ENCODE data around the gene SLIT3.

SLIT3 gene

GRCh38 chr5:169298193-169298592 lies 2.7 kb downstream of the SLIT3 start:
- no peak for DNase-seq

GRCh38 chr5:169296419-169297143 lies 4.4 kb downstream of the SLIT3 start:
- DNase-seq = no peak

GRCh38 chr5:169295306-169295705 lies 5.6 kb downstream of the SLIT3 start:
- no peak for DNase-seq

GRCh38 chr5:169294621-169295020 lies 6.3 kb downstream of the SLIT3 start:
- DNase-seq = no peak

GRCh38 chr5:169291877-169292276 lies 9.1 kb downstream of the SLIT3 start:
- DNase-seq = no peak

GRCh38 chr5:169290895-169291294 lies 10.0 kb downstream of the SLIT3 start:
- DNase-seq = no peak

- no peak for DNase-seq
Observed at GRCh38 chr5:169289520-169289919, 11.4 kb downstream of the SLIT3 start.

- DNase-seq = no peak
Observed at GRCh38 chr5:169288066-169288930, 12.6 kb downstream of the SLIT3 start.

- DNase-seq = no peak
Observed at GRCh38 chr5:169287529-169287928, 13.4 kb downstream of the SLIT3 start.

- DNase-seq = no peak
Observed at GRCh38 chr5:169286572-169287300, 14.2 kb downstream of the SLIT3 start.

GRCh38 chr5:169283887-169284286 lies 17.1 kb downstream of the SLIT3 start:
- no peak for DNase-seq

- DNase-seq = no peak
Observed at GRCh38 chr5:169281625-169282024, 19.3 kb downstream of the SLIT3 start.

GRCh38 chr5:169280696-169281095 lies 20.2 kb downstream of the SLIT3 start:
- no peak for DNase-seq

GRCh38 chr5:169280286-169280685 lies 20.7 kb downstream of the SLIT3 start:
- no peak for DNase-seq

GRCh38 chr5:169279125-169279524 lies 21.8 kb downstream of the SLIT3 start:
- no peak for DNase-seq

GRCh38 chr5:169273881-169274280 lies 27.1 kb downstream of the SLIT3 start:
- no peak for DNase-seq

- DNase-seq = no peak
Observed at GRCh38 chr5:169273451-169273850, 27.5 kb downstream of the SLIT3 start.

GRCh38 chr5:169272731-169273427 lies 28.1 kb downstream of the SLIT3 start:
- no peak for DNase-seq

- DNase-seq = no peak
Observed at GRCh38 chr5:169272111-169272510, 28.8 kb downstream of the SLIT3 start.

GRCh38 chr5:169270827-169271226 lies 30.1 kb downstream of the SLIT3 start:
- no peak for DNase-seq

- DNase-seq = no peak
Observed at GRCh38 chr5:169268019-169268418, 32.9 kb downstream of the SLIT3 start.

- DNase-seq = no peak
Observed at GRCh38 chr5:169265888-169266287, 35.1 kb downstream of the SLIT3 start.

- DNase-seq = no peak
Observed at GRCh38 chr5:169263591-169263990, 37.3 kb downstream of the SLIT3 start.

Data from activated CD4-positive, CD25-positive, alpha-beta regulatory T cell treated with anti-CD3 and anti-CD28 coated beads, Interleukin-2, amount 50 U/mL, for 72 hours (primary cell).